KMS-11 (cell line): ENCODE results near the gene SLC7A4.
"Not testable (repeated sequence)": the region's sequence is repeated elsewhere in the genome, so short reads cannot be mapped to it uniquely, and the experiment has no call there.

Experiments used
- H2AFZ ChIP-seq: fragments of 200-600 bp; sonication (generic); 2 replicates; pipeline ENCODE4 v1.6.1; 2016; ENCODE audit warnings: antibody characterized with exemption, mixed run types, low read depth
- H3K27ac ChIP-seq: fragments of 200-600 bp; sonication (generic); 2 replicates; pipeline ENCODE4 v1.6.1; 2016; ENCODE audit warnings: mild to moderate bottlenecking, mixed run types
- H3K27me3 ChIP-seq: fragments of 200-600 bp; sonication (generic); 2 replicates; pipeline ENCODE4 v1.6.1; 2017; ENCODE audit warnings: mild to moderate bottlenecking, low read depth, mixed run types, moderate library complexity; ENCODE audit not compliant: insufficient read depth
- H3K36me3 ChIP-seq: fragments of 200-600 bp; sonication (generic); 2 replicates; pipeline ENCODE4 v1.6.1; 2017; ENCODE audit warnings: mild to moderate bottlenecking, mixed run types; ENCODE audit not compliant: insufficient read depth
- H3K4me1 ChIP-seq: fragments of 200-600 bp; sonication (generic); 2 replicates; pipeline ENCODE4 v1.6.1; 2016; ENCODE audit warnings: mild to moderate bottlenecking, low read depth, mixed run types; ENCODE audit not compliant: poor library complexity, severe bottlenecking
- H3K4me2 ChIP-seq: fragments of 200-600 bp; sonication (generic); 2 replicates; pipeline ENCODE4 v1.7.0; 2016; ENCODE audit warnings: mild to moderate bottlenecking, mixed run types
- H3K4me3 ChIP-seq: fragments of 200-600 bp; sonication (generic); IDR thresholded peaks from 2 replicates; pipeline ENCODE4 v1.6.1; 2017; ENCODE audit warnings: low read depth, low read length, mixed read lengths; ENCODE audit not compliant: insufficient read depth
- H3K79me2 ChIP-seq: fragments of 200-600 bp; sonication (generic); 2 replicates; pipeline ENCODE4 v1.6.1; 2016; ENCODE audit warnings: low read depth, mixed run types; ENCODE audit not compliant: insufficient read depth
- H3K9ac ChIP-seq: fragments of 200-600 bp; sonication (generic); 2 replicates; pipeline ENCODE4 v1.6.1; 2016; ENCODE audit warnings: mild to moderate bottlenecking, mixed run types
- H4K20me1 ChIP-seq: fragments of 200-600 bp; sonication (generic); 2 replicates; pipeline ENCODE4 v1.6.1; 2016; ENCODE audit warnings: mild to moderate bottlenecking, mixed run types; ENCODE audit not compliant: insufficient read depth
- CTCF ChIP-seq: fragments of 200-600 bp; sonication (generic); conservative IDR thresholded peaks from 2 replicates; pipeline ENCODE4 v1.6.1; 2017; ENCODE audit warnings: low read depth, mild to moderate bottlenecking, antibody characterized with exemption, low read length, moderate library complexity, mixed read lengths

SLC7A4 gene

GRCh38 chr22:21054046-21054713, 21.8 kb upstream of the SLC7A4 start:
- H3K4me2 ChIP-seq, result no peak overlapping the region
- H4K20me1 ChIP-seq, result no peaks in the 10 kb centered on the region

GRCh38 chr22:21052715-21053459, 20.5 kb upstream of the SLC7A4 start:
- no peaks in the 10 kb centered on the region for H3K27me3 ChIP-seq
- no peak overlapping the region for H3K27ac ChIP-seq
- H3K4me2 ChIP-seq, result no peak overlapping the region
- no peaks in the 10 kb centered on the region for H3K79me2 ChIP-seq
- no peak for TF ChIP-seq CTCF
- no peaks in the 10 kb centered on the region for H3K36me3 ChIP-seq
- no peaks in the 10 kb centered on the region for H4K20me1 ChIP-seq
- no peak overlapping the region for H3K4me3 ChIP-seq
- H2AFZ ChIP-seq, result no peak overlapping the region
- H3K9ac ChIP-seq, result no peak overlapping the region
- H3K4me1 ChIP-seq, result no peaks in the 10 kb centered on the region

More at GRCh38 chr22:21054046-21054713, 21.8 kb upstream of the SLC7A4 start:
- H3K9ac ChIP-seq, result no peak overlapping the region
- H2AFZ ChIP-seq, result no peak overlapping the region
- no peak overlapping the region for H3K27ac ChIP-seq
- H3K27me3 ChIP-seq, result no peaks in the 10 kb centered on the region
- H3K4me3 ChIP-seq, result no peak overlapping the region
- H3K36me3 ChIP-seq, result no peaks in the 10 kb centered on the region
- no peak for TF ChIP-seq CTCF
- H3K79me2 ChIP-seq, result no peaks in the 10 kb centered on the region
- H3K4me1 ChIP-seq, result no peaks in the 10 kb centered on the region

- Histone ChIP-seq H4K20me1 (no peaks in the 10 kb centered on the region), H3K4me3 (no peak overlapping the region), H3K79me2 (no peaks in the 10 kb centered on the region), H3K36me3 (no peaks in the 10 kb centered on the region), H3K27me3 (no peaks in the 10 kb centered on the region), H3K4me2 (no peak overlapping the region), H2AFZ (no peak overlapping the region), H3K4me1 (no peaks in the 10 kb centered on the region), H3K27ac (no peak overlapping the region), H3K9ac (no peak overlapping the region)
- TF ChIP-seq CTCF, result no peak
These were observed 19.6 kb upstream of the SLC7A4 start for GRCh38 chr22:21051831-21052400.

- TF ChIP-seq CTCF, result no peak
- Histone ChIP-seq H3K4me2 (no peak overlapping the region), H3K36me3 (no peaks in the 10 kb centered on the region), H3K4me3 (no peak overlapping the region), H2AFZ (no peak overlapping the region), H3K79me2 (no peaks in the 10 kb centered on the region), H3K27me3 (no peaks in the 10 kb centered on the region; the same call in 1 of the 2 replicates), H3K4me1 (no peaks in the 10 kb centered on the region), H3K9ac (no peak overlapping the region), H4K20me1 (no peaks in the 10 kb centered on the region), H3K27ac (no peak overlapping the region)
These were observed 18.9 kb upstream of the SLC7A4 start for GRCh38 chr22:21051145-21051830.

GRCh38 chr22:21048965-21049364, 16.6 kb upstream of the SLC7A4 start:
- not testable (repeated sequence) for H3K9ac ChIP-seq, H3K4me3 ChIP-seq, H4K20me1 ChIP-seq, H3K27me3 ChIP-seq, H3K4me2 ChIP-seq, H3K27ac ChIP-seq, H3K4me1 ChIP-seq, H2AFZ ChIP-seq, H3K36me3 ChIP-seq, H3K79me2 ChIP-seq

- H3K4me2 ChIP-seq, H4K20me1 ChIP-seq, H2AFZ ChIP-seq, H3K27me3 ChIP-seq, H3K4me3 ChIP-seq, H3K9ac ChIP-seq, H3K4me1 ChIP-seq, H3K27ac ChIP-seq, H3K36me3 ChIP-seq, H3K79me2 ChIP-seq: not testable (repeated sequence)
These were observed 16.1 kb upstream of the SLC7A4 start for GRCh38 chr22:21048448-21048847.
